HG03565 (cell line): Measurements from ENCODE around the gene MAP7.

Experiments used
- ATAC-seq: cut with Tn5 transposase; IDR thresholded peaks from one replicate; pipeline ENCODE4 v1.9.1; 2021; ENCODE audit warnings: mild to moderate bottlenecking, moderate library complexity; ENCODE audit not compliant: unreplicated experiment

The MAP7 gene

GRCh38 chr6:136426627-136427377, 123.4 kb downstream of the MAP7 start:
- no peak for ATAC-seq

- ATAC-seq = no peak
Observed at GRCh38 chr6:136425793-136426192, 124.4 kb downstream of the MAP7 start.

DNA sequence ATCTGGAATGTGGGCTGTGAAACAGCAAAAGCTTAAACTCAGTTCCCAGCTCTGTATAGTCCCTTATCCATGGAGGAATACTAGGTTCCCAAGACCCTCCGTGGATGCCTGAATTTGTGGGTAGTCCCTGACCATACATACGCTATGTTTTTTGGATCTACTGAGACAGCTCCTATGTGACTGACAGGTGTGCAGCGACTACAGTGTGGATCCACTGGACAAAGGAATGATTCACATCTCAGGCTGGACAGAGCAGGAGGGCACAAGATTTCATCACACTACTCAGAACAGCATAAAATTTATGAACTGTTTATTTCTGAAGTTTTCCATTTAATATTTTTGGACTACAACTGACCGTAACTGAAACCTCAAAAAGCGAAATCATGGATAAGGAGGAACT, 125.3 kb downstream of the MAP7 start:
- no peak for ATAC-seq

DNA sequence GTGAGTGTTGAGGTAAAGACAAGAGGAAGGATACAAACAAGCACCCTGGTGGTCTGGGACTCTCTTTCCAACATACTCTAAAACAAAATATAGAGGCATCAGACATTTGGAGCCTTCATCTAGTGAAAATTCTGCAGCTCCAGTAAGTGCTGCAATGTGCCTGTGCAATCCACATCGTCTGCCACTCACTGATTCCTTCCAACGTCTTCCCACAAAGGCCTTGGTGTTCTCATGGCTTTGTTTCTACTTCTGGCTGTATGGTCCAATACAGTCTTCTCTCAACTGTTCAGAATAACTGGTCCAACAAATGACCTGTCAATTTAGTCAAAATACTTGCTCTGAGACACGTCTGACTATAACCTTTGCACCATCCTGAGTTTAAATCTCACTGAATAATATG, 125.8 kb downstream of the MAP7 start:
- no peak for ATAC-seq

GRCh38 chr6:136421537-136422158, 128.6 kb downstream of the MAP7 start:
- no peak for ATAC-seq

DNA sequence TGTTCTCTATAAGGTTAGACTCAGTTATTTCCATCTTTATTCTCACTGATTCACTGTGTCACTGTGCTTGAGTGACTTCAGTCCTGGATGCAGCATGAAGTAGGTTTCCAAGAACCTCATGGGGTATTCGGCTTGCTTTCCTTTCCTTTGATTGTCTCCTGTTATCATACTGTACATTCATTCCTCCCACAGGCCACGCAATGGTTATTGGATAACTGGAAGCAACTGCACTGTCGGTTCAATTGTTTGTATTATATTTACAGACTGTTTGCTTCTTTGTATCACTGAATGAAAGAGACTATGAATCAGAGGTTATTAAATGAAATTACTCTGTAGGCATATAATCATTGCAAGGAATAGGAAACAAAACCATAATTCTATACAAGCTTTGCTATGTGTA, 129.4 kb downstream of the MAP7 start:
- ATAC-seq = no peak

DNA sequence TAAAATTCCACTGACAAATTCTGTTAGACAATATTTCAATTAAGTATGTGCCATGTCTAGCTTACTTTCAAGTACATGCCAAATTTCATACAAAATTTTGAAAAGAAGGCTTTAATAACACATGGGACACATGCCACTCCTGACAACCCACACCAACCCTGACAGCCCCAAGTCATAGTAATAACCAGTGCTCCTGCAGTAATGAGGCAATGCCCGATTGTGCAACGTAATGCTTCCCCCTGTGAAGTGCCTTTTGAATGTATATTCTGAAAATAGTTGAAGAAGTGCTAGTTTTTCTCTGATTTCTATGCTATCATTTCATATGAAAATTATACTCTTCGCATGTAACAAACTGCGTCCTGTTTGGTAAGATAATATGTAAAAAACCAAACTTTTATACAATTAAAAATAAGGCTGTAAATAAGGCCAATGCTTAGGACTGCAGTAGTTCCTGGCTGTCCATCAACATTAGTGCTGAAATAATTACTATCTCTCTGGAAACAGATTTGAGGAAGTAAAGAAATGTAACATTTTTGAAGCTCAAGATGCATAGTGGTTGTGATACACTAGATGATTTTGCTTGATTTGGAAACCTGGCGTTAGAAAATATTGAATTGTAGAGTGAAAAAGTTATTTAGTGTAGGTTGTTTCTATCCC, 134.7 kb downstream of the MAP7 start:
- ATAC-seq = no peak

DNA sequence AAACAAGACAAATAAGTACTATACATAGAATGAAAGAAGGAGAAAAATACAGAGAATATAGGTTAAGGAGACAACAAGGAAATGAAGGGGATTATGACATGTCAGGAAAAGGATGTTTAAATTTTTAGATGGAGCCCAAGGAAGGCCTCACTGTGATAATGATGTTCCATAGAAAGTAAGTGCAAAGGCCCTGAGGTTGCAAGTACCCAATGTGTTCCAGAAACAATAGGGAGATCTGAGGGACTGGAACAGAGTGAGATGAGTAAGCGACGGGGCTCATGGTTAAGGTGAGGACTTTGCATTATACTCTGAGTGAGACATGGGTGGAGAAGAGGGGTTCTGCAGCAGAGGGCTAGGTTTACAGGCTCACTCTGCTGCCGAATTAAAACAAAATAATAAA, 137.8 kb downstream of the MAP7 start:
- ATAC-seq = no peak

GRCh38 chr6:136411453-136412354, 138.5 kb downstream of the MAP7 start:
- no peak for ATAC-seq

- no peak for ATAC-seq
Observed at GRCh38 chr6:136411025-136411325, 139.2 kb downstream of the MAP7 start.

GRCh38 chr6:136410201-136411024, 139.8 kb downstream of the MAP7 start:
- ATAC-seq = peak; percentile 82

DNA sequence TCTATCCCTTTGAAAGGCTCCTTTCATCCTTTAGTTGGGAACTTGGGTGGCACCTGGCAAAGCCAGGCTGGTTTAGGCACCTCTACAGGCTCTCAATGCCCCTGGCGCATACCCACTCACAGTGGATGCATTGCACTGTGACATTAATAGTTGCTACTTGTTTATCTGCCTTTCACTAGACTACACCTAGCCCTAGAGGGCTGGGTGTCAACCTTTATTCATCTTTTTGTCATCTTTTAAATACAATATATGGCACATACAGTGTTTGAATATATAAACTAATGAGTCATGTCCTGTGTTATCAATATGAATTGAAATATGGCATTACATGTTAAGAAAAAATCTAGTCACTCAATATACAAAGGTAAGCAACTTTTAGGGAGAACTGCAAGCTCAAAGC, 140.6 kb downstream of the MAP7 start:
- no peak for ATAC-seq

DNA sequence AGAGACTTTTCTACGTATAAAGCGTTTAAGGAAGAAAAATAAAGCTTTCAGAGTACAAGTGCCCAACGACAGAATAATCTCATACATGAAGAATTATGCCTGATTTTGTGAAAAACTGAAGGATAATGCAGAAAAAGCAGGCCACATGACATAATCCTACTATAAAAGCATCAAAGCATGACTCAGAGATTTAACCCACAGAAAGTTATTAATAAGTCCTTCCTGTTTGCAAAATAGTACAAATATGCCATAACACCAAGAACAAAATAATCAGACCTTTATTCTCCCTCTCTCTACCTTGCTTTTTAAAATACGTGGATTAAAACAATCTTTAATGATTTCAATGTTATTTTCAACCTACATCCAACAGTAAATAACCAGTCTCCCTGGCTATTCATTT, 142.0 kb downstream of the MAP7 start:
- ATAC-seq = no peak

GRCh38 chr6:136405420-136406029, 144.7 kb downstream of the MAP7 start:
- ATAC-seq = no peak

DNA sequence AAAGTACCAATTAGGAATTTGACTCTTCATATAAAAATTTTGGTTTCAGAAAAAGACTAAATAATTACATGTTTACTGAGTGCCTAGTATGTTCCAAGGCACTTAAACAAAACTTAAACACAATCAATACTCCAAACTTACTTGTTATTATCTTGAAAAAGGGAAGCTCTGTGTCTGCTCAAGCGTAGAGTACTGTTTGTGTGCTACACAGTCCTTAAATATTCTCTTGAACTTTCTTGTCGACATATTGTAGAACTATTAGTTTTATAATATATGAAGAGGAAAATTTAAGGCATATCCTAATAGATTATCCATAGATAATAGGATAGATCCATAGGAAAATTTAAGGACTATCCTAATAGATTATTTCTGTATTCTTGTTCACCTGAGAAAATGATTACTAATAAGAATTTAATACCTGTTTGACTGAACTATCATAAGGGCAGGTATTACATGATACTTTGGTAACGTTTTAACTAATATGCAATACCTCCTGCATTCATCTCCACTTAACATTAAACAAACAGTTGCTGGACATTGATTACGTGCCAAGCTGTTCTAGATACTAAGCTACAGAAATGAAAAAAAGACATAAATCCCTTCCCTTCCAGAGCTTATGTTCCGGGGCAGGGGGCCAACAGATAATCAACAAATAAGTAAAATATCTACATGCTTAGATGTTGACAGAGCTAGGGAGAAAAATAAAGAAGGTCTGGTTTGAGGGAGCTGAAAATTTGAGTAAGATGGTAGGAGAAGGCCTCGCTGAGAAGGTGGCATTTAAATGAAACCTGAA, 145.4 kb downstream of the MAP7 start:
- ATAC-seq = no peak

DNA sequence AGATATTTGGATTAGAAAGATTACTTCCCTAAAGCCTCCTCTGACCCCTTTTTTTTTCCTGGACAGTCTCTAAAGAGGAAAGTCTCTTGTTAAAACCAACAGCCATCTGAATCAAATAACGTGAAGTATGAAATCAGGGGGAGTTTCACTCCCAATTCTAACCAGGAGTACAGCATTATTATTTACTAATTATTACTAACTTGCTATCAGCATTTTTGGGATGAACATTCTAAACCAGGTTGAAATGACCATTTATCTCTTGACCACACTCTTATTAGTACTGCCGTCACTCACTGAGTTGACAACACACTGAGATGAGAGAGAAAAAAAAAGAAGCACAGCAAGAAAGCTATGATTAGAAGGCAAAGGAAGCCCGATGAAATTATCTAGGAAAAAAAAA, 146.2 kb downstream of the MAP7 start:
- ATAC-seq = no peak

DNA sequence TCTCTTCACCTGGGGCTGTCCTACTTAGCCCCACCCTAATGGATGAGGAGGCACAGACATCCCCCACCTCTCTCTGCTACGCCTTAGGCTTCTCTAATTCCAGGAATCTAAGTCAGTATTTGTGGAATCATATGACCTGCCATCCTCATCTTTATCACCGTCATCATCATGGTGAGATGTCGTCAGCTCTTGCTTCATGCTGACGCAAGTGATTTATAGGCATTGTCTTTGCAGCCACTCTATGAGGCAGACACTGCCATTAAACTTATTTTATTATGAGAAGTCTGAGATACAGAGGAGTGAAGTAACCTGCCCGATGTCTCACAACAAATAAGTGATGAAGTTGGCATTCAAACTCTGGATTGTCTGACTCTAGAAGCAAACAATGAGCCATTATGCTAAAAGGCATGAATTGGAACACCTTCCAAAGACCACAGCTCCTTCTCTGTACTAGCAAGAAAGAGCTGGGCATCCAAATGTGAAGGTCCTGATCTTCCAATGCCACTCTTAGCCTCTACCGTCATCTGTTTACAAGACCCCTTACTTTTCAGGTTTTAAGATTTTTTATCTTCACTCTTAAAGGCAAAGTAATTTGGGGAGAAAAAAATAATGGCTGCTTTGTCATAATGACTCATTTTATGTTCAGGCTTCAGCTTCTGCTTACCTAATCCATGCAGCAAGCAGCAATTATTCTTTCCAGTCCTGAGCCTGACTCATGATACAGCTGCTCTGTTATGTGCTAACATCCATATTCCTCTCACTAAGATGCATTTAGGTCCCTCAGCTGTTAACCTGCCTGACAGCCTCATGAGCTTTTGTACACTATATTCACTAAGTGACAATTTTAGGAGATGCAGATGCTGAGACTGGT, 146.9 kb downstream of the MAP7 start:
- ATAC-seq = no peak

GRCh38 chr6:136401749-136402148, 148.5 kb downstream of the MAP7 start:
- ATAC-seq = no peak
